Smooth muscle cell (in vitro differentiated cells): Measurements from ENCODE around the gene ZNF503. TPM values are rescaled to one million over a fixed set of nuclear protein-coding genes. Genes with fewer than 3 reads are reported as not detected.

Experiments
- DNase-seq: peaks from one replicate; lab custom pipeline; 2025; ENCODE audit not compliant: unreplicated experiment; lab: John Stamatoyannopoulos, UW
- H2AFZ ChIP-seq: fragments of 200-600 bp; sonication (generic); 2 replicates; pipeline ENCODE4 v1.6.0; 2016; ENCODE audit warnings: antibody characterized with exemption, low read depth, mild to moderate bottlenecking
- H3F3A ChIP-seq: fragments of 200-600 bp; sonication (generic); 2 replicates; pipeline ENCODE4 v1.6.0; 2017; ENCODE audit warnings: antibody characterized with exemption, low read depth
- H3K27ac ChIP-seq: fragments of 200-600 bp; sonication (generic); 2 replicates; pipeline ENCODE4 v1.5.1; 2016; ENCODE audit warnings: low read depth, mild to moderate bottlenecking
- H3K27me3 ChIP-seq: fragments of 200-600 bp; sonication (generic); 2 replicates; pipeline ENCODE4 v1.6.1; 2016; ENCODE audit warnings: low read depth, mild to moderate bottlenecking
- H3K36me3 ChIP-seq: fragments of 200-600 bp; sonication (generic); 2 replicates; pipeline ENCODE4 v1.5.1; 2016; ENCODE audit warnings: low read depth
- H3K4me1 ChIP-seq: fragments of 200-600 bp; sonication (generic); 2 replicates; pipeline ENCODE4 v1.5.1; 2016; ENCODE audit warnings: low read depth
- H3K4me2 ChIP-seq: fragments of 200-600 bp; sonication (generic); 2 replicates; pipeline ENCODE4 v1.6.0; 2016; ENCODE audit warnings: mild to moderate bottlenecking
- H3K4me3 ChIP-seq: fragments of 200-600 bp; sonication (generic); 2 replicates; pipeline ENCODE4 v1.5.1; 2016; ENCODE audit warnings: mild to moderate bottlenecking
- H3K79me2 ChIP-seq: fragments of 200-600 bp; sonication (generic); 2 replicates; pipeline ENCODE4 v1.6.0; 2016; ENCODE audit warnings: low read depth, mild to moderate bottlenecking
- H3K9ac ChIP-seq: fragments of 200-600 bp; sonication (generic); 2 replicates; pipeline ENCODE4 v1.6.0; 2016; ENCODE audit warnings: low read depth
- H3K9me3 ChIP-seq: fragments of 200-600 bp; sonication (generic); replicated peaks from 2 replicates; pipeline ENCODE4 v1.5.1; 2016; ENCODE audit warnings: low read depth
- H4K20me1 ChIP-seq: fragments of 200-600 bp; sonication (generic); 2 replicates; pipeline ENCODE4 v1.6.0; 2016; ENCODE audit warnings: low read depth
- CTCF ChIP-seq: fragments of 200-600 bp; sonication (generic); IDR thresholded peaks from 2 replicates; pipeline ENCODE4 v1.5.1; 2017; ENCODE audit warnings: borderline replicate concordance, mild to moderate bottlenecking, antibody characterized with exemption; ENCODE audit not compliant: insufficient read depth, poor library complexity, severe bottlenecking
- WGBS: methylation state at CpG from one replicate; pipeline ENCODE4 v1.1.7; 2016; ENCODE audit warnings: low lambda C conversion rate; 5-methylcytosine and 5-hydroxymethylcytosine counted together
- polyA plus RNA-seq: library from polyadenylated mRNA; unstranded; fragments of >200 nt; fragmentation: Nextera tagmentation; extraction: Ambion mirVana; gene quantifications from 2 replicates; pipeline ENCODE4 v1.2.1, GENCODE V29; 2016
- total RNA-seq: library from RNA; depleted of rRNA; stranded (reverse); fragments of >200 nt; gene quantifications from 2 replicates; pipeline ENCODE4 v1.2.3, GENCODE V29; 2014

ZNF503 gene
- total and polyA plus RNA-seq, 2 experiments from 2014 or later: 6.8 to 11.8 TPM

GRCh38 chr10:75444781-75445386 is 43.3 kb upstream of the ZNF503 start:
- Histone ChIP-seq H3K9ac (no peak overlapping the region), H4K20me1 (no peaks in the 10 kb centered on the region), H3K27ac (no peak overlapping the region), H2AFZ (no peak overlapping the region), H3K4me1 (peaks cover 3% of the 10 kb centered on the region), H3F3A (no peaks in the 10 kb centered on the region), H3K79me2 (no peaks in the 10 kb centered on the region), H3K4me3 (no peak overlapping the region), H3K27me3 (peaks cover 2% of the 10 kb centered on the region), H3K9me3 (peaks cover 3% of the 10 kb centered on the region), H3K4me2 (no peak overlapping the region), H3K36me3 (peaks cover 7% of the 10 kb centered on the region)
- TF ChIP-seq CTCF: no peak
- DNase-seq: no peak
- WGBS: 58% methylated on average over 3 of the region's 3 CpGs

DNA sequence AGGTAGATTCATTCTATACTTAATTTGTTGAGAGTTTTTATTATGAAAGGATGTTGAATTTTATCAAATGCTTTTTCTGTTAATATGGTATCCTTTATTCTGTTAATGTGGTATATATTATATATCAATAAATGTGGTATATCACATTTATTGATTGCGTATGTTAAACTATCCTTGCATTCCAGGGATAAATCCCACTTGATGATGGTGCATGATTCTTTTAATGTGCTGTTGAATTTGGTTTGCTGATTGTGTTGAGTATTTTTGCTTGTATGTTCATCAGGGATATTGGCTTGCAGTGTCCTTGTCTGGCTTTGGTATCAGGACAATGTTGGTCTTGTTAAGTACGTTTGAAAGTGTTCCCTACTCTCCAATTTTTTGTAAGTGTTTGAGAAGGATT is 41.8 kb upstream of the ZNF503 start:
- Histone ChIP-seq H3F3A (no peaks in the 10 kb centered on the region), H3K9ac (no peak overlapping the region), H3K27me3 (no peaks in the 10 kb centered on the region), H2AFZ (no peak overlapping the region), H3K36me3 (peaks cover 7% of the 10 kb centered on the region), H3K4me3 (no peak overlapping the region), H4K20me1 (no peaks in the 10 kb centered on the region), H3K4me2 (no peak overlapping the region), H3K27ac (no peak overlapping the region), H3K4me1 (no peaks in the 10 kb centered on the region), H3K79me2 (no peaks in the 10 kb centered on the region), H3K9me3 (peaks cover 3% of the 10 kb centered on the region)
- no peak for TF ChIP-seq CTCF
- 95% methylated on average over 2 of the region's 2 CpGs for WGBS
- no peak for DNase-seq

DNA sequence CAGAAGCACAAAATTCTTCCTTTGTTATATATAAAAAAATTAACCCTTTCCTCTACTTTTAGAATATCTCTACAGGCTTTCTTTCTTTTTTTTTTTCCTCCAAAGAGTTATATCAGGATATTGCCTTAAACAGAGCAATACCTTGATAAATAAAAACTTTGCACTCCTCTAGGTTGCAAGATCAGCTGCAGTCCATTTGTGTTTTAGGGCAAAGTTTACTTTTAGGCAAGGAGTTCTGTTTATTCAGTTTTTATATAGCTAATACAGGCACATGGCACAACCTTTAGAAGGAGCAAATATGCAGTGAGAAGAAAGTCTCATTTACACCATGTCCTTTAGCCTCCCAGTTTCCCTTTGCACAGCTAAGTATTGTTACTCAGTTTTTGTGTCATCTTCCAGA is 40.1 kb upstream of the ZNF503 start:
- no peak for DNase-seq
- H3K27ac ChIP-seq: no peak overlapping the region
- no peaks in the 10 kb centered on the region for H4K20me1 ChIP-seq
- H3K9me3 ChIP-seq: peaks cover 3% of the 10 kb centered on the region
- H3K4me1 ChIP-seq: no peaks in the 10 kb centered on the region
- no peaks in the 10 kb centered on the region for H3K79me2 ChIP-seq
- H3K27me3 ChIP-seq: no peaks in the 10 kb centered on the region
- H2AFZ ChIP-seq: no peak overlapping the region
- H3K36me3 ChIP-seq: peaks cover 7% of the 10 kb centered on the region
- TF ChIP-seq CTCF: no peak
- no peak overlapping the region for H3K4me2 ChIP-seq
- no peak overlapping the region for H3K9ac ChIP-seq
- no peaks in the 10 kb centered on the region for H3F3A ChIP-seq
- no peak overlapping the region for H3K4me3 ChIP-seq

- no peak overlapping the region for H2AFZ ChIP-seq
- 82% methylated on average over 4 of the region's 4 CpGs for WGBS
- H4K20me1 ChIP-seq: no peaks in the 10 kb centered on the region
- no peak for DNase-seq
- no peaks in the 10 kb centered on the region for H3K79me2 ChIP-seq
- H3K4me2 ChIP-seq: no peak overlapping the region
- no peaks in the 10 kb centered on the region for H3K4me1 ChIP-seq
- no peak for TF ChIP-seq CTCF
- no peak overlapping the region for H3K4me3 ChIP-seq
- no peaks in the 10 kb centered on the region for H3K27me3 ChIP-seq
- H3K27ac ChIP-seq: no peak overlapping the region
- no peak overlapping the region for H3K9ac ChIP-seq
- no peaks in the 10 kb centered on the region for H3F3A ChIP-seq
- H3K36me3 ChIP-seq: peaks cover 5% of the 10 kb centered on the region
- peaks cover 3% of the 10 kb centered on the region for H3K9me3 ChIP-seq
Measured at GRCh38 chr10:75441196-75441595, 39.6 kb upstream of the ZNF503 start.
